ENCODE data around the gene TBC1D14.

GRCh38 chr4:6925357-6925836 lies 15.8 kb downstream of the TBC1D14 start:
- TF ChIP-seq CTCF (IDR thresholded peaks at IDR 0.05; ENCODE audit: poor library complexity) (no peak), EZH2phosphoT487 (IDR thresholded peaks at IDR 0.05; ENCODE audit: low read depth, severe bottlenecking, unreplicated experiment) (no peak), EZH2 (IDR thresholded peaks at IDR 0.05; ENCODE audit: borderline replicate concordance) (no peak)
